Measurements from ENCODE around the gene BMF. TPM values are rescaled to one million over a fixed set of nuclear protein-coding genes. Genes with fewer than 3 reads are reported as not detected.
A peak's percentile ranks its signal among the peaks of the same experiment; 100 is the strongest.

BMF gene
- total RNA-seq, 4 donors from 2014 or later = 31.9 to 49.3 (median 37.2) TPM

GRCh38 chr15:40062816-40063562, 45.7 kb downstream of the BMF start:
- H3K9me3 ChIP-seq = no peaks in the 10 kb centered on the region
- TF ChIP-seq CTCF (IDR thresholded peaks at IDR 0.05) (no peak), POLR2A (IDR thresholded peaks at IDR 0.05) (no peak)
- H3K4me3 ChIP-seq (replicated peaks in 1 of 3) = no peak overlapping the region
- peak overlapping the region; percentile 40 to 63 (median 48) for H3K27ac ChIP-seq
- 82 to 87% methylated on average over 9 to 10 of the region's 10 CpGs for whole genome bisulfite sequencing, 2 donors
- no peaks in the 10 kb centered on the region for H3K27me3 ChIP-seq
- peaks cover 24 to 25% of the 10 kb centered on the region in 2 donors for H3K4me1 ChIP-seq
- H3K36me3 ChIP-seq = no peaks in the 10 kb centered on the region
- no peak for DNase-seq
- intact Hi-C loops (cut with DNase I) = no loop called here

DNA sequence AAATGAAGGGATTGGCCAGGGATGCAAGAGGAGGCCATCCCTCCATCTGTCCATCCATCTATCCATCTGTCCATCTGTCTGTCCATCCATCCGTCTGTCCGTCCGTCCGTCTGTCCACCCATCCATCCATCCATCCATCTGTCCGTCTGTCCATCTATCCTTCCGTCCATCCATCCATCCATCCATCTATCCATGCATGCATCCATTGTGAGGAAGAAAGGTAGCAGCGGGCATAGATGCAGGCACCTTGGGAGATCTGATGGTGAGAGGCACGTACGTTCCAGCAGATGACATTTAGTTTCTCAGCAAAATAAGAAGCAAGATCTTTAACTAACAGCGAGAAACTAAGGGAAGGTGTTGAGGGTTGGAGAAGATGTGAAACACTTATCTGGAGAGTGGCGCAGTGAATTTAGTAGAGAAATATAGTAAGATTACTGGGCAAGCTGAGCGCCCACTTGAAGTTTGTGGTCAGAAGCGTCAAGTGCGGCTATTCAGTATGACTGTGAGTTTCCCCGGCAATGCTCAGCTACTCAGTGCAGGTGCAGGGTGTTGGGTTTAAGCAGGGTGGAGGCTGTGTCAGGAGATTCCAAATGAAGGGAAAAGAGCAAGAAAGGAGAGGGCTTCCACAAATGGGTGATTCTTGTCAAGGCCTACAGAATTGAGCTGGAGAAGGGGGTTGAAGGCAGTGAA, 47.3 kb downstream of the BMF start:
- Histone ChIP-seq H3K27ac (no peak overlapping the region), H3K36me3 (no peaks in the 10 kb centered on the region), H3K9me3 (no peaks in the 10 kb centered on the region), H3K27me3 (no peaks in the 10 kb centered on the region), H3K4me1 (peaks cover 11 to 19% of the 10 kb centered on the region in 2 donors), H3K4me3 (replicated peaks in 1 of 3) (no peak overlapping the region)
- TF ChIP-seq POLR2A (IDR thresholded peaks at IDR 0.05) (no peak), CTCF (IDR thresholded peaks at IDR 0.05) (no peak)
- intact Hi-C loops (cut with DNase I) = no loop called here
- DNase-seq = no peak
- WGBS, 2 donors = 89 to 95% methylated on average over 15 of the region's 15 CpGs

- H3K4me3 ChIP-seq (replicated peaks in 1 of 3) = no peak overlapping the region
- peaks cover 20 to 28% of the 10 kb centered on the region in 2 donors for H3K4me1 ChIP-seq
- intact Hi-C loops (cut with DNase I) = no loop called here
- no peaks in the 10 kb centered on the region for H3K36me3 ChIP-seq
- no peaks in the 10 kb centered on the region for H3K27me3 ChIP-seq
- TF ChIP-seq CTCF (IDR thresholded peaks at IDR 0.05) (no peak), POLR2A (IDR thresholded peaks at IDR 0.05) (no peak)
- no peak for DNase-seq
- no peaks in the 10 kb centered on the region for H3K9me3 ChIP-seq
- 83 to 88% methylated on average over 10 of the region's 10 CpGs for WGBS, 2 donors
- H3K27ac ChIP-seq = no peak overlapping the region
These were observed 48.3 kb downstream of the BMF start for GRCh38 chr15:40060236-40060961.

DNA sequence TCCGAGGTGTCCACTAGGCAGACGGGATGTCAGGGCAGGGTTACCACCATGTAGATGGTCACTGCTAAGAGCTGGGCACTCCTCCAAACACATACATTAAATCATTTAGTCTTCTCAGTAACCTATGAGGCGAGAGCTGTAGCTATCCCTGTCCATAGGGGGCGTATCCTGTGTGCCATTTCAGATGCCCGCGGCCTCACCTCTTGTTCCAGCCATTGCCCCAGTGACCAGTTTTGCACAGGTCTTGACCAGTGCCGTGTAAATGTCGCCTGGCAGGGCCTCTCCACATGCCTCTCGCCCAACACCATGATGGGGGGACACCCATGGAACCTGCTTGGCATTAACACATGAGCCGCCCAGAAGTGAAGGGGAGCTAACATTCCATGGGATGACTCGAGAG, 48.9 kb downstream of the BMF start:
- 87 to 95% methylated on average over 11 of the region's 11 CpGs for WGBS, 2 donors
- no peaks in the 10 kb centered on the region for H3K9me3 ChIP-seq
- no peak for DNase-seq
- no peak overlapping the region for H3K4me3 ChIP-seq (replicated peaks in 1 of 3)
- no peaks in the 10 kb centered on the region for H3K27me3 ChIP-seq
- H3K27ac ChIP-seq = no peak overlapping the region
- peaks cover 26 to 34% of the 10 kb centered on the region in 2 donors for H3K4me1 ChIP-seq
- no peaks in the 10 kb centered on the region for H3K36me3 ChIP-seq
- intact Hi-C loops (cut with DNase I) = no loop called here
- no peak for TF ChIP-seq POLR2A (IDR thresholded peaks at IDR 0.05)

DNA sequence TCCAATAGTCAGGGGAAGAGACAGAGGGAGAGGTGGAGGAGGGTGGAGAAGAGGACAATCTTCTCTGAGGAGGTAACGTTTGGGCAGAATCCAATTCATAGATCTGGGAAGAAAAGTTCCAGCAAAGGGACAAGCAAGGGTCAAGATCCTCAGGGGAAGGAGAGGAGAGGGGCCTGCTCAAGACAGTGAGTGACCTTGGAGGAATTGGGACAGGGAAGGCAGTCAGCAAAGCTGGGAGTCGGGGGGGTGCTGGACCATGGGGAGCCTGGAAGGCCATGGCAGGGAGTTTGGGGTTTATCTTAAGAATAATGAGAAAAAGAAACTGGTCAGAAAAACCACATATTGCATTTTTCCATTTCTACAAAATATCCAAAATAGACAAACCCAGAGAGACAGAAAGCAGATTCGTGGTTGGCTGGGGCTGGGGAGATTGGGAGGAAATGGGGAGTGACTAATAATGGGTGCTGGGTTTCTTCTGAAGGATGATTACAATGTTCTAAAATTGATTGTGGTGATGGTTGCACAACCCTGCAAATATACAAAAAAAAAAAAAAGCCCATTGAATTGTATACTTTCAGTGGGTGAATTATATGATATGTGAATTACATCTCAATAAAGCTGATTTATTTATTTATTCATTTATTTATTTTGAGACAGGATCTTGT, 50.1 kb downstream of the BMF start:
- 82 to 83% methylated on average over 3 of the region's 3 CpGs for WGBS, 2 donors
- Histone ChIP-seq H3K4me3 (replicated peaks in 1 of 3) (no peak overlapping the region), H3K27me3 (no peaks in the 10 kb centered on the region), H3K36me3 (no peaks in the 10 kb centered on the region), H3K27ac (no peak overlapping the region), H3K9me3 (no peaks in the 10 kb centered on the region), H3K4me1 (peaks cover 23 to 34% of the 10 kb centered on the region in 2 donors)
- TF ChIP-seq POLR2A (IDR thresholded peaks at IDR 0.05) (no peak), CTCF (IDR thresholded peaks at IDR 0.05) (no peak)
- no peak for DNase-seq
- intact Hi-C loops (cut with DNase I) = no loop called here

Measured in thyroid gland (tissue), 4 donors.